ENCODE results near the gene STIMATE.

DNA sequence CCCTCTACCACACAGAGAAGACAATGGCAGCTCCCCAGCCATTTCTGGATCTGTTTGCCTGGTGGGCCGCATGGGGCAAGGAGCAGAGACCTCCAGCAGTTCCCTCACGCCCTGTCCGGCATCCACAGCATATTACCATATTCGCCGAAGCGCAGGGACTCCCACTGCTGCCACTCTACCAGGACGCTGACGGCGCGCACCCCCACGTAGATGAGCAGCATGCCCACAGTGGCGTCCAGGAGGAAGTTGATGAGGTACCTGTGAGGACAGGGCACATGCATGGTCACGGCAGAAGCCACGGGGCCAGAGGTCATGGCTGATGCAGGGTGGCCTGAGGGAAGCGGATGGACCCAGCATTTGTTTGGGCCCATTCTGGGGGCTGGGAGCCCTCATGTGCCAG, 47.7 kb downstream of the STIMATE start:
- TF ChIP-seq CTCF (IDR thresholded peaks at IDR 0.05) (no peak), POLR2A (IDR thresholded peaks at IDR 0.05) (no peak)
